ENCODE measurements around the gene ATXN3L. TPM values are rescaled to one million over a fixed set of nuclear protein-coding genes. Genes with fewer than 3 reads are reported as not detected.

ATXN3L gene
- total RNA-seq, 1 experiment from 2014 or later = not detected

DNA sequence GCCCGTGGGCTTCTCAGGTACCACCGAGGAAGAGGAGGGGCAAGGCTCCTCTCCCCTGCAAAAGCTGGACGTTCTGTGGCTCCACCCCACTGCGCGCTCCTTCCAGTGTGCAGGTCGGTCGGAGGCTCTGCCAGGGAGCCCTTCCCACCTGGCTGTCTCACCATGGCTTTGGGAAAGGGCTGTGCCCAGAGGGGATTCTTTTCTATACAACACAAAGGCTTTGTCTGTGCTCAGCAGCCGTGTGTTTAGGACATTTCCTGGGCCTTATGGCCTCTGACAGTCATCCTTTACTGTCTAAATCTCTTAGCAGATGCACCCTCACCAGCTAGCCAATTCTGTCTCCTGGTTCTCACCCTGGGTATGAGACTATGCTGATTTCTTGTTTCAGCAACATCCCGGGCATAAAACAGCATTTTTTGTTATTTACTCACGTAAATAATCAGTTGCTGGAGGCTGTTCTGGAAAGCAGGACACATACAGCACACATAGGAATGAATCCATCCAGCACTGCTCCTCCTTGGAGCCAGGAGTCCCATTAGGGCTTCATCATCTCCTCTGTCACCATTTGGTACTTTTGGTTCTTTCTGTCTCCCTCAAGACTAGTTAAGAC is 20.4 kb upstream of the ATXN3L start:
- no TSS peak for BruUV-seq (replicated peaks)
- TF ChIP-seq, protein P1, sequence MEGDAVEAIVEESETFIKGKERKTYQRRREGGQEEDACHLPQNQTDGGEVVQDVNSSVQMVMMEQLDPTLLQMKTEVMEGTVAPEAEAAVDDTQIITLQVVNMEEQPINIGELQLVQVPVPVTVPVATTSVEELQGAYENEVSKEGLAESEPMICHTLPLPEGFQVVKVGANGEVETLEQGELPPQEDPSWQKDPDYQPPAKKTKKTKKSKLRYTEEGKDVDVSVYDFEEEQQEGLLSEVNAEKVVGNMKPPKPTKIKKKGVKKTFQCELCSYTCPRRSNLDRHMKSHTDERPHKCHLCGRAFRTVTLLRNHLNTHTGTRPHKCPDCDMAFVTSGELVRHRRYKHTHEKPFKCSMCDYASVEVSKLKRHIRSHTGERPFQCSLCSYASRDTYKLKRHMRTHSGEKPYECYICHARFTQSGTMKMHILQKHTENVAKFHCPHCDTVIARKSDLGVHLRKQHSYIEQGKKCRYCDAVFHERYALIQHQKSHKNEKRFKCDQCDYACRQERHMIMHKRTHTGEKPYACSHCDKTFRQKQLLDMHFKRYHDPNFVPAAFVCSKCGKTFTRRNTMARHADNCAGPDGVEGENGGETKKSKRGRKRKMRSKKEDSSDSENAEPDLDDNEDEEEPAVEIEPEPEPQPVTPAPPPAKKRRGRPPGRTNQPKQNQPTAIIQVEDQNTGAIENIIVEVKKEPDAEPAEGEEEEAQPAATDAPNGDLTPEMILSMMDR (conservative IDR thresholded peaks at IDR 0.05; ENCODE audit: low read depth, low read length) = no peak
- no peaks in the 10 kb centered on the region for H3K4me1 ChIP-seq (ENCODE audit: insufficient read depth, low read length, poor library complexity, severe bottlenecking)
- no peaks in the 10 kb centered on the region for H3K36me3 ChIP-seq (ENCODE audit: insufficient read depth, low read length, poor library complexity, severe bottlenecking)
- H3K9me3 ChIP-seq (ENCODE audit: low read depth, low read length, poor library complexity, severe bottlenecking) = no peaks in the 10 kb centered on the region
- CTCF ChIA-PET = no interaction called here
- no peak for DNase-seq (ENCODE audit: low spot score)
- no peak overlapping the region for H3K27ac ChIP-seq (ENCODE audit: low read depth, low read length, poor library complexity, severe bottlenecking)
- intact Hi-C loops (cut with micrococcal nuclease; ENCODE audit: unreplicated experiment) = loop anchor here (10.0 kb wide), 1 partner anchor 395 kb away; no protein-coding TSS in a partner anchor
- no peak overlapping the region for H3K4me3 ChIP-seq (ENCODE audit: low read depth, low read length, poor library complexity, severe bottlenecking)
- H3K27me3 ChIP-seq (replicated peaks; ENCODE audit: insufficient read depth, low read depth, low read length, poor library complexity) = no peaks in the 10 kb centered on the region
- POLR2A ChIA-PET (ENCODE audit: low non-redundant PET) = no interaction called here

DNA sequence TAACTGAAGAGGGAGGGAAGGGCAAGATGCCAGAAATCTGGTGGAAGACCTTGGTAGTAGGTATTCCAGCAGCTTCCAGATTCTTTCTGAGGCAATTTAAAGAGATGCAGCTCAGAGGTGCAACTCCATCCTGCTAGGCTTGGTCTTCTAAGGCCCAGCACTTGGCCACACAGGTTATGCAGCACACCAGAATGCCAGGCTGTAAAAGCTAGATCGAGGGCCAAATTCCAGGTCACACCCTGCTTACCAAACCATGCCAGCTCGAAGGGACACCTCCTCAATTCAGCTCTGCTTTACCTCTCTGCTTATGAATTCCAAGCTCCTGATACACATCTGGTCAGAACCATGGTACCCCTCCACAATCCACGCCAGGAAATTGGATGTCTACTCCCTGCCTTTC is 19.8 kb upstream of the ATXN3L start:
- Histone ChIP-seq H3K9me3 (ENCODE audit: low read depth, low read length, poor library complexity, severe bottlenecking) (no peaks in the 10 kb centered on the region), H3K4me3 (ENCODE audit: low read depth, low read length, poor library complexity, severe bottlenecking) (no peak overlapping the region), H3K27me3 (replicated peaks; ENCODE audit: insufficient read depth, low read depth, low read length, poor library complexity) (no peaks in the 10 kb centered on the region), H3K27ac (ENCODE audit: low read depth, low read length, poor library complexity, severe bottlenecking) (no peak overlapping the region), H3K36me3 (ENCODE audit: insufficient read depth, low read length, poor library complexity, severe bottlenecking) (no peaks in the 10 kb centered on the region), H3K4me1 (ENCODE audit: insufficient read depth, low read length, poor library complexity, severe bottlenecking) (no peaks in the 10 kb centered on the region)
- CTCF ChIA-PET = no interaction called here
- no TSS peak for BruUV-seq (replicated peaks)
- POLR2A ChIA-PET (ENCODE audit: low non-redundant PET) = no interaction called here
- DNase-seq (ENCODE audit: low spot score) = no peak
- no peak for TF ChIP-seq EZH2 (IDR thresholded peaks at IDR 0.05; ENCODE audit: borderline replicate concordance, low read depth, low read length, poor library complexity, severe bottlenecking)
- TF ChIP-seq, protein P1 (conservative IDR thresholded peaks at IDR 0.05; ENCODE audit: low read depth, low read length) = no peak
- intact Hi-C loops (cut with micrococcal nuclease; ENCODE audit: unreplicated experiment) = loop anchor here (10.0 kb wide), 1 partner anchor 395 kb away; no protein-coding TSS in a partner anchor

DNA sequence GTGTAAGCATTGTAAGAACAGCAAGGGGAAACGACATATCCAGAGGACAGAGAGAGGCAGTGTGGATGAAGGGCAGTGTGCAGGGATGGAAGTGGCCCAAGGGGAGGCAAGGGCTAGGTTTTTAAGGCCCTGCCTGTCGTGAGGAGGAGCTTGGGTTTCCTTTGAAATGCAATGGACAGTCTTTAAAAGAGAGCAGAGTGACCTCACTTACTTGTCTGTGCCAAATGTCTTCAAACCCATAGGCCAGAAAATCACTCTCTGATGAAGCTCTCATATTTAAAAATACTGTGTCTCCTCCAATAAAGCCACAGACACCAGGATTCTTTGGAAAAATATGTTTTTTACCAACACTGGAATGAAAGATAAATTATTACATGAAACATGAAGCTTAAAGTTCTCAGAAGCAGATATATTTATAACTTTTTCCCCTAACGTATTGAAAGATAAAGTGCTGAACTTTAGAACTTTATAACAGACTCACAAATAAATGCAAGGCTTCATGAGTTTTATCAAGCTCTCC is 19.2 kb upstream of the ATXN3L start:
- CTCF ChIA-PET = no interaction called here
- intact Hi-C loops (cut with micrococcal nuclease; ENCODE audit: unreplicated experiment) = no loop called here

More for the DNA sequence above, 19.2 kb upstream of the ATXN3L start:
- POLR2A ChIA-PET (ENCODE audit: low non-redundant PET) = interaction anchor here (0.6 kb wide), 1 partner anchor 488 kb away, joined by 3 read pairs; no protein-coding TSS in a partner anchor
- no peaks in the 10 kb centered on the region for H3K27me3 ChIP-seq (replicated peaks; ENCODE audit: insufficient read depth, low read depth, low read length, poor library complexity)
- no peak overlapping the region for H3K27ac ChIP-seq (ENCODE audit: low read depth, low read length, poor library complexity, severe bottlenecking)
- no peaks in the 10 kb centered on the region for H3K4me1 ChIP-seq (ENCODE audit: insufficient read depth, low read length, poor library complexity, severe bottlenecking)
- H3K36me3 ChIP-seq (ENCODE audit: insufficient read depth, low read length, poor library complexity, severe bottlenecking) = no peaks in the 10 kb centered on the region
- H3K4me3 ChIP-seq (ENCODE audit: low read depth, low read length, poor library complexity, severe bottlenecking) = no peak overlapping the region
- BruUV-seq (replicated peaks) = no TSS peak
- no peak for TF ChIP-seq EZH2 (IDR thresholded peaks at IDR 0.05; ENCODE audit: borderline replicate concordance, low read depth, low read length, poor library complexity, severe bottlenecking)
- TF ChIP-seq, protein P1 (conservative IDR thresholded peaks at IDR 0.05; ENCODE audit: low read depth, low read length) = no peak
- no peak for DNase-seq (ENCODE audit: low spot score)
- H3K9me3 ChIP-seq (ENCODE audit: low read depth, low read length, poor library complexity, severe bottlenecking) = no peaks in the 10 kb centered on the region

Measured in A673 (cell line).